Measurements from ENCODE around the gene VWA3B. TPM values are rescaled to one million over a fixed set of nuclear protein-coding genes. Genes with fewer than 3 reads are reported as not detected.

VWA3B gene
- total RNA-seq, 1 donor: not detected

DNA sequence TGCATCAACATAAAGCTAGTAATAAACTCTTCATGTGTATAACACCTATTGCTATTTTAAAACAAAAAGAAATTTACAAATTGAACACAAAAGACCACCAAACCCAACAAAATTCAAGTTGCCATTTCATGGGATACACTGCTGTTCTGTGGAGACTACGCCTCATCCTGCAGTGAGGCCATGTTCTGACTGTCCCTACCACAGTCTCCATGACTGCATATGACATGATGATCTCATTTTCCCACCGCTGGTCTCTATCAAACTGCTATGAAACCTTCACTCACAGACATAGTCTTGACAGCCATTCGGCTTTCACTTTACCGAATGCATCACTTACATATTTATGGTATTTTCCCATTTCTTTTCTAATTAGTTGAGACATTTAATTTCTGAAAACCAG is 21.2 kb upstream of the VWA3B start:
- no peaks in the 10 kb centered on the region for H3K36me3 ChIP-seq (ENCODE audit: insufficient read depth, low read length)
- TF ChIP-seq, protein P1, sequence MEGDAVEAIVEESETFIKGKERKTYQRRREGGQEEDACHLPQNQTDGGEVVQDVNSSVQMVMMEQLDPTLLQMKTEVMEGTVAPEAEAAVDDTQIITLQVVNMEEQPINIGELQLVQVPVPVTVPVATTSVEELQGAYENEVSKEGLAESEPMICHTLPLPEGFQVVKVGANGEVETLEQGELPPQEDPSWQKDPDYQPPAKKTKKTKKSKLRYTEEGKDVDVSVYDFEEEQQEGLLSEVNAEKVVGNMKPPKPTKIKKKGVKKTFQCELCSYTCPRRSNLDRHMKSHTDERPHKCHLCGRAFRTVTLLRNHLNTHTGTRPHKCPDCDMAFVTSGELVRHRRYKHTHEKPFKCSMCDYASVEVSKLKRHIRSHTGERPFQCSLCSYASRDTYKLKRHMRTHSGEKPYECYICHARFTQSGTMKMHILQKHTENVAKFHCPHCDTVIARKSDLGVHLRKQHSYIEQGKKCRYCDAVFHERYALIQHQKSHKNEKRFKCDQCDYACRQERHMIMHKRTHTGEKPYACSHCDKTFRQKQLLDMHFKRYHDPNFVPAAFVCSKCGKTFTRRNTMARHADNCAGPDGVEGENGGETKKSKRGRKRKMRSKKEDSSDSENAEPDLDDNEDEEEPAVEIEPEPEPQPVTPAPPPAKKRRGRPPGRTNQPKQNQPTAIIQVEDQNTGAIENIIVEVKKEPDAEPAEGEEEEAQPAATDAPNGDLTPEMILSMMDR (IDR thresholded peaks at IDR 0.05; ENCODE audit: extremely low read depth, low read depth, low read length): no peak
- H3K79me2 ChIP-seq (ENCODE audit: insufficient read depth, low read length): no peaks in the 10 kb centered on the region
- H3K4me3 ChIP-seq (ENCODE audit: insufficient read depth, low read length): no peak overlapping the region
- no peaks in the 10 kb centered on the region for H3K4me1 ChIP-seq (ENCODE audit: insufficient read depth, low read length)
- DNase-seq (ENCODE audit: insufficient read length, low spot score, missing footprints): no peak
- no peaks in the 10 kb centered on the region for H4K20me1 ChIP-seq (ENCODE audit: insufficient read depth, low read length)
- H3K4me2 ChIP-seq (ENCODE audit: insufficient read depth, low read length): no peak overlapping the region
- no peak overlapping the region for H3K27ac ChIP-seq (ENCODE audit: low read depth, low read length)
- peaks cover 7% of the 10 kb centered on the region for H3K27me3 ChIP-seq (ENCODE audit: insufficient read depth, low read length)
- H2AFZ ChIP-seq (ENCODE audit: low read length): no peak overlapping the region
- no peaks in the 10 kb centered on the region for H3K9me3 ChIP-seq (ENCODE audit: low read depth, low read length)

DNA sequence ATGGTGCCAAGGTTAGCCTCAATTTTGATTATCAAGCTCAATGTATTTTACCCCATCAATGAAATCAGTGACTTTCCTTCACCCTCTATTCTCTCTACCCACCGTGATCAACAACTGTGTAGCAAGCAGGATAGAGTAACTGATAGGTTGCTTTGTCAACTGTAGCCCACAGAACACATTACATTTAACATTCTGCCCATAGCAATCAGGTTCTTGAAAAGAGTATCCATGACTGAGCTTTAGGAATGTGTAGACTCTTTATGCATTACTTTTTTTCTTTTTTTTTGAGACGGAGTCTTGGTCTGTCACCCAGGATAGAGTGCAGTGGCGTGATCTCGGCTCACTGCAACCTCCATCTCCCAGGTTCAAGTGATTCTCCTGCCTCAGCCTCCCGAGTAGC is 19.8 kb upstream of the VWA3B start:
- Histone ChIP-seq H3K4me1 (ENCODE audit: insufficient read depth, low read length) (no peaks in the 10 kb centered on the region), H4K20me1 (ENCODE audit: insufficient read depth, low read length) (no peaks in the 10 kb centered on the region), H3K4me2 (ENCODE audit: insufficient read depth, low read length) (no peak overlapping the region), H3K79me2 (ENCODE audit: insufficient read depth, low read length) (no peaks in the 10 kb centered on the region), H3K4me3 (ENCODE audit: insufficient read depth, low read length) (no peak overlapping the region), H2AFZ (ENCODE audit: low read length) (no peak overlapping the region), H3K9me3 (ENCODE audit: low read depth, low read length) (no peaks in the 10 kb centered on the region), H3K27me3 (ENCODE audit: insufficient read depth, low read length) (peaks cover 7% of the 10 kb centered on the region), H3K36me3 (ENCODE audit: insufficient read depth, low read length) (no peaks in the 10 kb centered on the region), H3K27ac (ENCODE audit: low read depth, low read length) (no peak overlapping the region)
- TF ChIP-seq, protein P1 (IDR thresholded peaks at IDR 0.05; ENCODE audit: extremely low read depth, low read depth, low read length): no peak
- DNase-seq (ENCODE audit: insufficient read length, low spot score, missing footprints): no peak

DNA sequence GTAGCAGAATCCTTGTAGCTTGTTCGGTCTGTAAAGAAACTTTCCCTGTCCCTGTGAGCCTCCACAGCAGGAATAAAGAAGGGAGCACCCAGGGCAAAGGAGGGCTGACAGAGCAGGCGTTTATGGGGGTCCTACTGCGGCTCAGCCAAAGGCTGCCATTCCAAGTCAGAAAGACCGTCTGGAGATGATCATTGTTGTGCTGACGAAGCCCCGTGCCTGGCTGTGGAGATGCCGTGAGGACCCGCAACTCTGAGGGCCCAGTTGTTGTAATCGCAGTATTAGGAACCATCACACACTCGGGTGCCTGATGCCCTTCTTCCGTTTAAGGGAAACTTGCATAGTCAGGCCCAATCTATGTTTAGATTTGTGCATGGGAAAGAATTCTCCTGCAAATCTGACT is 16.9 kb upstream of the VWA3B start:
- H3K27me3 ChIP-seq (ENCODE audit: insufficient read depth, low read length): peaks cover 9% of the 10 kb centered on the region

DNA sequence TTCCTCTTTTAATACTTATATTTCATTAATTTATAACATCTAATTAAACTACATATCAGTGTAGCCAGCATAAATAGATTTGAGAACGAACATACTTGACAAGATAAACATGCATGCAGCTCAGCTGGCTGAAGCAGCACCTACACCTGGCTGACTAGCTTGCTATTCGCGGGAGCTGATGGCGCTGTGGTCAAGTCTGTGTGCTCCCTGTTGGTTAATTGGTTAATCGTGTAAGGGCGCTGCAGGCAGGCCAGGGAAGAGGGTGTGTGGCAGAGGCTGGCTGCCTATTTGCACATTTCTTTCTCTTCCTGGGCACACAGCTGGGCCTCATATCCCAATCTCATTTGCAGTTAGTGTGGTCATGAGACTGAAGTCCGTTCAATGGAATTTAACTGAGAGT is 14.5 kb upstream of the VWA3B start:
- Histone ChIP-seq H3K79me2 (ENCODE audit: insufficient read depth, low read length) (no peaks in the 10 kb centered on the region), H4K20me1 (ENCODE audit: insufficient read depth, low read length) (no peaks in the 10 kb centered on the region), H3K36me3 (ENCODE audit: insufficient read depth, low read length) (no peaks in the 10 kb centered on the region), H2AFZ (ENCODE audit: low read length) (no peak overlapping the region), H3K27me3 (ENCODE audit: insufficient read depth, low read length) (peaks cover 9% of the 10 kb centered on the region), H3K4me1 (ENCODE audit: insufficient read depth, low read length) (no peaks in the 10 kb centered on the region), H3K9me3 (ENCODE audit: low read depth, low read length) (no peaks in the 10 kb centered on the region), H3K4me3 (ENCODE audit: insufficient read depth, low read length) (no peak overlapping the region), H3K4me2 (ENCODE audit: insufficient read depth, low read length) (no peak overlapping the region), H3K27ac (ENCODE audit: low read depth, low read length) (no peak overlapping the region)
- DNase-seq (ENCODE audit: insufficient read length, low spot score, missing footprints): no peak
- TF ChIP-seq, protein P1 (IDR thresholded peaks at IDR 0.05; ENCODE audit: extremely low read depth, low read depth, low read length): no peak

More for the DNA sequence above, 16.9 kb upstream of the VWA3B start:
- Histone ChIP-seq H3K79me2 (ENCODE audit: insufficient read depth, low read length) (no peaks in the 10 kb centered on the region), H3K4me1 (ENCODE audit: insufficient read depth, low read length) (no peaks in the 10 kb centered on the region), H3K27ac (ENCODE audit: low read depth, low read length) (no peak overlapping the region), H2AFZ (ENCODE audit: low read length) (no peak overlapping the region), H3K9me3 (ENCODE audit: low read depth, low read length) (no peaks in the 10 kb centered on the region), H4K20me1 (ENCODE audit: insufficient read depth, low read length) (no peaks in the 10 kb centered on the region), H3K36me3 (ENCODE audit: insufficient read depth, low read length) (no peaks in the 10 kb centered on the region), H3K4me2 (ENCODE audit: insufficient read depth, low read length) (no peak overlapping the region), H3K4me3 (ENCODE audit: insufficient read depth, low read length) (no peak overlapping the region)
- DNase-seq (ENCODE audit: insufficient read length, low spot score, missing footprints): no peak
- TF ChIP-seq, protein P1 (IDR thresholded peaks at IDR 0.05; ENCODE audit: extremely low read depth, low read depth, low read length): no peak
